Breast epithelium (tissue), 3 donors: ENCODE results near the gene AMER3.

ENCODE experiments used
- POLR2A ChIP-seq: fragments of 450-650 bp; IDR thresholded peaks from one replicate; pipeline ENCODE4 v1.6.1; 2016; ENCODE audit warnings: antibody characterized with exemption, mild to moderate bottlenecking, moderate library complexity
- POLR2AphosphoS5 ChIP-seq, 3 donors: sonication (generic); formaldehyde crosslinking; IDR thresholded peaks; one replicate each; pipeline ENCODE4 v1.6.1; 2017; ENCODE audit warnings: antibody characterized with exemption in 3 of 3
- TF ChIP-seq, protein P1 (sequence below), 3 donors: fragments of 450-650 bp; IDR thresholded peaks; one replicate each; pipeline ENCODE4 v1.5.1; 2016 to 2017; ENCODE audit warnings: antibody characterized with exemption in 3 of 3, mild to moderate bottlenecking in 3 of 3, moderate library complexity in 3 of 3

- TF ChIP-seq, protein P1, sequence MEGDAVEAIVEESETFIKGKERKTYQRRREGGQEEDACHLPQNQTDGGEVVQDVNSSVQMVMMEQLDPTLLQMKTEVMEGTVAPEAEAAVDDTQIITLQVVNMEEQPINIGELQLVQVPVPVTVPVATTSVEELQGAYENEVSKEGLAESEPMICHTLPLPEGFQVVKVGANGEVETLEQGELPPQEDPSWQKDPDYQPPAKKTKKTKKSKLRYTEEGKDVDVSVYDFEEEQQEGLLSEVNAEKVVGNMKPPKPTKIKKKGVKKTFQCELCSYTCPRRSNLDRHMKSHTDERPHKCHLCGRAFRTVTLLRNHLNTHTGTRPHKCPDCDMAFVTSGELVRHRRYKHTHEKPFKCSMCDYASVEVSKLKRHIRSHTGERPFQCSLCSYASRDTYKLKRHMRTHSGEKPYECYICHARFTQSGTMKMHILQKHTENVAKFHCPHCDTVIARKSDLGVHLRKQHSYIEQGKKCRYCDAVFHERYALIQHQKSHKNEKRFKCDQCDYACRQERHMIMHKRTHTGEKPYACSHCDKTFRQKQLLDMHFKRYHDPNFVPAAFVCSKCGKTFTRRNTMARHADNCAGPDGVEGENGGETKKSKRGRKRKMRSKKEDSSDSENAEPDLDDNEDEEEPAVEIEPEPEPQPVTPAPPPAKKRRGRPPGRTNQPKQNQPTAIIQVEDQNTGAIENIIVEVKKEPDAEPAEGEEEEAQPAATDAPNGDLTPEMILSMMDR (IDR thresholded peaks at IDR 0.05), result no peak
- no peak for TF ChIP-seq POLR2A
- TF ChIP-seq POLR2AphosphoS5 (IDR thresholded peaks at IDR 0.05), result no peak
These were observed 34.8 kb upstream of the AMER3 start for GRCh38 chr2:130720528-130720927.
